ENCODE results near the gene ADPRHL1.

Gene ADPRHL1

DNA sequence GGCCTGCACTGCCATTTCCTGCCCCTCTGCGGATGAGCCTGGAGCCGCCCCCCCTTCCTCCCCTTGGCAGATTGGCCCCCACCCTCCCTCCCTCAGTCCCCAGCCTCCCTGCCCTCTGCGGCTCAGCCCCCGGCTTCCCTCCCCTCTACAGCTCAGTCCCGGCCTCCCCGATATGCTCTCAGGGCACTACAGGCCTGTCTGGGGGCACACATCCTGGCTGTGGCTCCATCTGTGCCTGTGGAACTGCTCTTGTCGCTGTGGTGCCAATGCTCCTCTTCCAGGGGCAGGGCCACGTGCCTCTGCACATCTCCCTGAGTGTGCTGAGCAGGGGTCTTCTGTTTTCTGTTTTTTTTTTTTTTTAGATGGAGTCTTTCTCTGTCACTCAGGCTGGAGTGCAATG, 39.0 kb downstream of the ADPRHL1 start:
- DNase-seq = no peak

DNA sequence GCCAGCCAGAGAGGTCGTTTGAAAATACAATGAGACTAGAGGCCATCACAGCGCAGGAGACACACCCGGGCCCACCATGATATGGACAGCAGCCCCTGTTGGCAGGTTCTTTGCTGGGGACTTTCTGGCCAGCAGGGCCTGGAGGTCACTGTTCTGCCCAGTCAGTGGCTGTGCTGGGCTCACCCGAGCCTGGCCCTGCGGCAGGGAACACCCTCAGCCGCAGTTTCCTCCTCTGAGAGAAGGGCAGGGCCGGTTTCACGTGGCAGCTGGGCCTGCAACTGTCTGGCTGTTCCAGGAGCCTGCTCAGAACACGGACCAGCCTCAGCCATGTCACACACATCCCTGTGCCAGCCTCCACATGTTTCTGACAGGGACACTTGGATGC, 39.4 kb downstream of the ADPRHL1 start:
- DNase-seq = no peak

DNA sequence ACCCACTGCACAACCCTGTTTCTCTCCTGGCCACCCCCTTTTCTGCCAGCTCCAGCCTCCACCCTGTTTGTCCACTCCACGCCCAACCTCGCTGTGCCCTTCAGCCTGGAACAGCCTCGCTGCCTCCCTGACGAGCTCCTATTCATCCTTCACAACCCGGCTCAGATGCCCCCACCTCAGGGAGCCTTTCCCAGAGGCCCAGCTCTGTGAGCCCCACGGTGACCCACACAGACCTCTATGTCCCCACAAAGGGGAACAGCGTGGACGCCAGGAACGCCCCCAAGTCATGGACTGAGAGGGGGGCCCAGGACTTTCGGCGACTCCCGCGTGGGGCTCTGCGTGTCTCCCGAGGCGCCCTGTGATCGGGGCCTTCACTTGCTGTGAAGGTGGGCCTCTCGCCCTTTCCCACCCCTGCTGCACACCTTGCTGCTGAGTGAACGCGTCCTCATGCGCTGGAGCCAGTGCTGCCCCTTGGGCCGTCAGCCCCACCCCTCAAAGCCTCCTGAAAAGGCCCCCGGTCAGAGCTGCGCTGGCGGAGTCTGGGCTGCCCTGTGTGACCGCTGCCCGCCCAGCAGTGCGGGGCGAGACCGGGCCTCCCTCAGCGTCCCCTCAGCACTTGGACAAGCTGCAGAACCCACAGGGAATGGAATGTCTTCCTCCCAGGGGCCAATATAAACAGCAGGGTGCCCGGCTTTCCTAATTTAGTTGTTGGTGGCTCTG, 40.0 kb downstream of the ADPRHL1 start:
- no peak for DNase-seq

- DNase-seq = no peak
Measured at GRCh38 chr13:113412440-113412839, 40.8 kb downstream of the ADPRHL1 start.

- DNase-seq = peak; percentile 2
Measured at GRCh38 chr13:113411216-113412023, 41.9 kb downstream of the ADPRHL1 start.

DNA sequence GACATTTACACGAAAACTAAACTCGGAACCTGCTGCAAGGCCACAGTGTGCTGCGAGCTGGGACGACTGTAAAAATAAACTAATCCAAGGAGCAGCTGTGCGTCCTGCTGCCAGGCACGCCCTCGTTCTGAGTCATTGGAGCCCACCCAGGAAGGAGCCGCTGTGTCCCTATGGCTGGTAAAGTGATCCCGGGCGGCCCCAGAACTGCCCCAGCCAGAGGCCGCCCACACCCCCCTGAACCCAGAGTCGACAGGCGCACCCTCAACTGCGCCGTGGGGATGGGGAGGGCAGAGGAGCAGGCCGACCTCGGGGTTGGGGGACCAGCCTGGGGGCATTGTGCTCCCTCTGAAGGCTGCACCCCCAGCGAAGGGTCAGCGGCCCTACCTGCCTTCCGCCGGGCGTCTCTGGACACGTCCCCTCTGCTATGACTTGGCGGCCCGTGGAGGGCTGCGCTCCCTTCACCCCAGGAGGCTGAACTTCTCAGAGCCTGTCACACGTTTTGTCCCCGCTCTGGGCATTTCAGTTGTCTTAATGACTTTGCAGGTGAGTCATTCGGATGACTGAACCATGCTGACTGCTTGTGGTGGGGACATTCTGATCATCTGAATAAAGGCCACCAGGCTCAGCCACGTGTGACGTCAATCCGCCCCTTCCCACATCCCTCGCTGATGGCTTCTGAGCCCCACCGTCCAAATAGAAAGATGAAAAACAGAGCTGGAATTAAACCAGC, 42.7 kb downstream of the ADPRHL1 start:
- no peak for DNase-seq

- DNase-seq = no peak
Measured at GRCh38 chr13:113408562-113408961, 44.7 kb downstream of the ADPRHL1 start.

DNA sequence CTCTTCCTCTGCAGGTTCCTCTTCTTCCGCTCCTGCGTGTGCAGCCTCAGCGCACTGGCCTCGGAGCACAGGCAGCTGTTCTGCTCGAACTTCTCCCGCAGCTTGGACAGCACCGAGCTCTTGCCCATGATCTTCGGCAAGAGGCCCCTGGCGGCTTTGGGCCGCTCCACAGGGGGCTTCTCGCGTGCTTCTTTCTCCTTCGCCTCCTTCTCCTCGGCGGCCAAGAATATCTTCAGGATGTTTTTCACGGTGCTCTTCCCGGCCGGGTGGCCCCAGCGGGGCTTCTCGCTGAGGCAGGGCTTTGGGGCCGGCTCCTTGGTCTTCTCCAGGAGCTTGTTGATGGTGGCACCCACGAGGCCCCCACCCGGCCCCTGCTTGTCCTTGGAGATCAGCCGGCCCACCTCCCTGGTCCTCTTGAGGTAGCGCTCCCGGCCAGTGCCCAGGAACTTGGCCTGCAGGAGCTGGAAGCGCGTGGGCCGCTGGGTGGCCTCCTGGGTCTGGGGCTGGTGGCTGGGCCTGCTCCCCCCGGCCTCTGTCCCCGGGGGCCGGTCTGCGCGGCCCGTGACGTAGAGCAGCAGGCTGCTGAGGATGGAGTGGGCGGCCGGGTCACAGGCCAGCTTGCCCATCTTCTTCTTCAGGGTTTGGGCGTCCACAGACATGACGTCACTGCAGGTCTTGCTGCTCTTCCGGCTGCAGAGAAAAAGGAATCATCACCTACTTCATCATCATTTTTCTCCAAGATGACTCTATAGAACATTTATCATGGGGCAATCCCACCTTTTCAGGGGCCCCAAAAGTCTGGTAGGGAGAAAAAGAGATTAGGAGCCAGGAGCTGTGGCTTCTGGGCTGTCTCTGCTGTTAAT, 45.5 kb downstream of the ADPRHL1 start:
- no peak for DNase-seq

- DNase-seq = no peak
Measured at GRCh38 chr13:113407103-113407530, 46.2 kb downstream of the ADPRHL1 start.

GRCh38 chr13:113406321-113407102, 46.8 kb downstream of the ADPRHL1 start:
- no peak for DNase-seq

GRCh38 chr13:113405481-113406300, 47.6 kb downstream of the ADPRHL1 start:
- DNase-seq = no peak

DNA sequence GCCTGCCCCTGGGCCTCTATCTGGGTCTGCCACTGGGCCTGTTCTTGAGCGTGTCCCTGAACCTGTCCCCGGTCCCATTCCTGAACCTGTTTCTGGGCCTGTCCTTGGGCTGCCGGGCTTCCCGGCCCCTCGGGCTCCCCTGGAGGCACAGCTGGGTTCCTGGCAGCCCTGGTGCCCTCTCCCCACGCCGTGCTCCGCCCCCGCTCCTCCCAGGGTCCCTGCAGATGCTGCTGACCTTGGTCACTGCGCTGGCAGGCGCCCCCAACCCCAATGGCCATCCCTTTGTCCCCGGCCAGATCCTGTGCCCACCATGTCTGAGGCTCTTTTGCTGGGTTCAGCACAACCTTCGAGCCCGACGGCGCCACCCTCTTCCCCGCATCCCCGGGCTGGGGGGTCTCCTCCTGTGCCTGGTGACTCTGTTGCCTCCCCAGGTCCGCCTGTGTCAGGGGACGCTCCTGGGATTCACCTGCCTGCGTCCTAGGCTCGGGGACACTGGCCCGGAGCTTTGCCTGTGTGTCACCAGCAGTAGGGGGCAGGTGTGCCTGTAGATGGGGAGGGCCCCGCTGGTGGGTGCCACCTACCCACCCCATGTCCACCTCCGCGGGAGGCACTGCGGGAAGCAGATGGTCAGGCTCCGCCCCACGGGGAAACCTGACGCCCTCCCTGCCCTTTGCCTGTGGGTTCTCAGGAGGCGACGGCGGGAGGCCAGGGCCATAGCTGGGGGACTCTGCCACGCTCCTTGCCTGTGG, 48.4 kb downstream of the ADPRHL1 start:
- DNase-seq = no peak

- DNase-seq = no peak
Measured at GRCh38 chr13:113404366-113404722, 48.9 kb downstream of the ADPRHL1 start.

GRCh38 chr13:113403255-113404104, 49.8 kb downstream of the ADPRHL1 start:
- DNase-seq = no peak

DNA sequence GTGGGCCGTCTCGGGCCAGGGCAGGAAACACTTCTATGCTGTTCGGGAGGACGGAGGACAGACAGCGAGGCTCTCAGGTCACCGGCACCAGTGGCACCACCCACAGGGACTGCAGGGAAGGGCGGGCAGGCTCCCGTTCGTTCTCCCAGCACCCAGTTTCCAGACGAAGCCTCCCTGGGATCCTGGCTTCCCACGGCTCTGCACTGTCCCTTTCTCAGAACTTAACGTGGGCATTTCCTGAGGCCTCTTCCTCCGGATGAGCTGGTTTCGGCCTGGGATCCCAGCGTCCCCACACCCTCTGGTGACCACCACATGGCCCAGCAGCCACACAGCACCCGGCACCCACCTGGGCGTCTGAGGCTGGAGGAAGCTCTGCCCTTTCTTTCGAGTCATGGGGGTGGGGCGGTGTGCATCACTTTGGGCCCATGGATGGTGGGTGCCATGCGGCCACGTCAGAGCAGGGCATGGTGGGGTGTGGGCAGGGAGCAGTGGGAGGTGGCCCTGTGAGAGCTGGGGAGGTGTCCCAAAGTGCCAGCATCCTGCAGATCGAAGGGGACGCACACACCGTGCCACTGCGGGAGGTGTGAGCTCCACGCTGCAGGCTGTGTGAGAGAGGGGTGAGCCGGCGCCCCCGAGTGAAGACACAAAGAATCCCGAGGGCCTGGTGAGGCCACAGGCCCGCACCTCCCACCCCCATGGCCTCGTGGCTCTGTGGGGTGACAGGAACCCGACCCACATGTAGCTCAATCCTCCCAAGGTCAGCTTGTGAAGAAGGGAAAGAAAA, 50.6 kb downstream of the ADPRHL1 start:
- DNase-seq = no peak

GRCh38 chr13:113401452-113402415, 51.6 kb downstream of the ADPRHL1 start:
- DNase-seq = no peak

Data from NCI-H2029 (cell line).